K562 (cell line): Measurements from ENCODE around the gene PLTP.

Source experiments
- CBX1 ChIP-seq: sonication (generic); IDR thresholded peaks from 2 replicates; pipeline ENCODE4 v1.6.1; 2016; ENCODE audit warnings: antibody characterized with exemption, low read depth, mild to moderate bottlenecking
- GTF2F1 ChIP-seq: IDR thresholded peaks from 2 replicates; pipeline ENCODE4 v1.6.1; 2011; ENCODE audit warnings: low read depth, low read length, improper control_type of control experiment
- NR2C2 ChIP-seq, 2 experiments: fragments of 200-800 bp in 1 of 2; sonication (Bioruptor generic) in 1 of 2; sonication (generic) in 1 of 2; formaldehyde crosslinking in 1 of 2; IDR thresholded peaks; 2 replicates each; pipeline versions ENCODE4 v1.6.1 to v1.8.0; 2016 to 2022; ENCODE audit warnings: mild to moderate bottlenecking in 1 of 2, missing compliant biosample characterization in 1 of 2, missing genetic modification characterization in 1 of 2, missing genetic modification reagents in 1 of 2
- NUFIP1 ChIP-seq: fragments of 450-650 bp; IDR thresholded peaks from 2 replicates; pipeline ENCODE4 v1.6.1; 2018; ENCODE audit not compliant: partially characterized antibody
- POLR3G ChIP-seq: IDR thresholded peaks from 2 replicates; pipeline ENCODE4 v1.6.1; 2011; ENCODE audit not compliant: insufficient read length, insufficient replicate concordance; ENCODE audit errors: extremely low read depth
- ZHX1 ChIP-seq: fragments of 150-350 bp; conservative IDR thresholded peaks from 2 replicates; pipeline ENCODE4 v1.6.1; 2014; ENCODE audit warnings: low read length

- no peak for TF ChIP-seq GTF2F1
- TF ChIP-seq NUFIP1 = no peak
- TF ChIP-seq POLR3G = no peak
- TF ChIP-seq ZHX1 = no peak
- no peak for TF ChIP-seq NR2C2 (CRISPR knock-in tag; IDR thresholded peaks at IDR 0.05)
- TF ChIP-seq NR2C2 (tag; IDR thresholded peaks at IDR 0.05) = no peak
- TF ChIP-seq CBX1 = no peak
Measured at GRCh38 chr20:45887346-45887715, 24.6 kb downstream of the PLTP start, which contains the start of gene SPATA25.
